GM23248 (cell line): ENCODE data around the gene RIMS4. TPM values are rescaled to one million over a fixed set of nuclear protein-coding genes. Genes with fewer than 3 reads are reported as not detected.

ENCODE experiments used
- DNase-seq: peaks from one replicate; pipeline ENCODE4 v3.0.0-alpha.2; 2015
- H2AFZ ChIP-seq: fragments of 200-600 bp; sonication (generic); 2 replicates; pipeline ENCODE4 v1.6.1; 2016; ENCODE audit warnings: antibody characterized with exemption
- H3F3A ChIP-seq: fragments of 200-600 bp; sonication (generic); 2 replicates; pipeline ENCODE4 v1.6.1; 2016; ENCODE audit warnings: mild to moderate bottlenecking, antibody characterized with exemption, mixed run types; ENCODE audit not compliant: insufficient read depth
- H3K27ac ChIP-seq: fragments of 200-600 bp; sonication (generic); 2 replicates; pipeline ENCODE4 v1.5.1; 2016; ENCODE audit warnings: mild to moderate bottlenecking
- H3K27me3 ChIP-seq: fragments of 200-600 bp; sonication (generic); replicated peaks from 2 replicates; pipeline ENCODE4 v1.6.1; 2016; ENCODE audit warnings: mild to moderate bottlenecking; ENCODE audit not compliant: insufficient read depth
- H3K36me3 ChIP-seq: fragments of 200-600 bp; sonication (generic); 2 replicates; pipeline ENCODE4 v1.6.1; 2016; ENCODE audit warnings: low read depth, mild to moderate bottlenecking
- H3K4me1 ChIP-seq: fragments of 200-600 bp; sonication (generic); 2 replicates; pipeline ENCODE4 v1.6.1; 2016; ENCODE audit warnings: mild to moderate bottlenecking; ENCODE audit not compliant: insufficient read depth
- H3K4me2 ChIP-seq: fragments of 200-600 bp; sonication (generic); one replicate; pipeline ENCODE4 v1.6.1; 2016; ENCODE audit warnings: mild to moderate bottlenecking; ENCODE audit not compliant: unreplicated experiment
- H3K4me3 ChIP-seq: fragments of 200-600 bp; sonication (generic); 2 replicates; pipeline ENCODE4 v1.5.1; 2016; ENCODE audit warnings: mild to moderate bottlenecking
- H3K79me2 ChIP-seq: fragments of 200-600 bp; sonication (generic); 2 replicates; pipeline ENCODE4 v1.6.1; 2016; ENCODE audit warnings: mild to moderate bottlenecking; ENCODE audit not compliant: insufficient read depth
- H3K9ac ChIP-seq: fragments of 200-600 bp; sonication (generic); 2 replicates; pipeline ENCODE4 v1.6.1; 2016; ENCODE audit warnings: mild to moderate bottlenecking
- H3K9me2 ChIP-seq: fragments of 200-600 bp; sonication (generic); 2 replicates; pipeline ENCODE4 v1.6.1; 2016; ENCODE audit warnings: mixed run types, mild to moderate bottlenecking, moderate library complexity; ENCODE audit not compliant: insufficient read depth
- H3K9me3 ChIP-seq: fragments of 200-600 bp; sonication (generic); one replicate; pipeline ENCODE4 v1.6.1; 2017; ENCODE audit warnings: low read depth
- H4K20me1 ChIP-seq: fragments of 200-600 bp; sonication (generic); 2 replicates; pipeline ENCODE4 v1.6.0; 2016; ENCODE audit not compliant: insufficient read depth
- EZH2 ChIP-seq: fragments of 200-600 bp; sonication (generic); IDR thresholded peaks from 2 replicates; pipeline ENCODE4 v1.6.1; 2018; ENCODE audit warnings: antibody characterized with exemption, mild to moderate bottlenecking; ENCODE audit not compliant: insufficient read depth, poor library complexity, severe bottlenecking
- EZH2phosphoT487 ChIP-seq: fragments of 200-600 bp; sonication (generic); IDR thresholded peaks from 2 replicates; pipeline ENCODE4 v1.6.1; 2018; ENCODE audit warnings: antibody characterized with exemption, moderate library complexity, mild to moderate bottlenecking, low read depth; ENCODE audit not compliant: insufficient read depth
- WGBS, 2 experiments: methylation state at CpG; one replicate each; pipeline ENCODE4 v1.1.6; 2015 to 2017; ENCODE audit warnings: low lambda C conversion rate in 2 of 2, low coverage in 1 of 2; ENCODE audit errors: missing lambda C conversion rate in 2 of 2; 5-methylcytosine and 5-hydroxymethylcytosine counted together
- in situ Hi-C: fragments of 300-500 bp; cut with MboI; formaldehyde crosslinking; loops from 2 replicates; pipeline ENCODE4 v1.15.0; 2020
- polyA plus RNA-seq: library from polyadenylated mRNA; unstranded; fragments of >200 nt; fragmentation: Nextera tagmentation; extraction: Ambion mirVana; gene quantifications from 2 replicates; pipeline ENCODE4 v1.2.1, GENCODE V29; 2016
- total RNA-seq: library from RNA; depleted of rRNA; stranded (reverse); fragments of >200 nt; shearing (Covaris generic); gene quantifications from 2 replicates; pipeline ENCODE4 v1.2.3, GENCODE V29; 2014

RIMS4 gene
- total and polyA plus RNA-seq, 2 experiments from 2014 or later = 0.22 TPM; not detected in 1

DNA sequence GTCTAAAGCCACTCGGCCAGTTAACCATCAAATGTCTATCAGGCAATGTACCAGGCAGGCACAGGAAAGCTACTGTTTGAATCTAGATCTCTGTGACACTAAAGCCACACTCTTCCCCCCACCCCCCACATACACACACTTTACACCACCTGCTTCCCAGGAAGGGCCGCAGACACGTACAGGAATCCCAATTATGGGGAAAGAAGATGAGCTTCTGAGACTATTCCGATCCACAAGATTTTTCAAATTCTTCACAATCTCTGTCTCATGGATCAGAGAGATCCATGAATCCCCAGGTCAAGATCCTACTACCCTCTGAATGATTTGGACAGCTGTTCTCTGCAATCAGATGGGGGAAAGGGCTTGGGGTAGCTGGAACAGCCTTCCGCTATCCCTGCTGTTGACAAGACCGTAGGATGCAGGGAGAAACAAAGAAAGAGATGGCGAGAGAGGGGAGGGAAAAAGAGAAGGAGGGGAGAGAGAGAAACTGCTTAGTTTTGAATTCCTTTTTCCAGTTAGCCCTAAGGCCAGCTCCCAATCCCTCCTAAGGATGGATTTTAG, 25.4 kb upstream of the RIMS4 start:
- H3K4me2 ChIP-seq = no peak overlapping the region
- H3K9me3 ChIP-seq = no peaks in the 10 kb centered on the region
- H3F3A ChIP-seq = no peaks in the 10 kb centered on the region
- no peak overlapping the region for H3K9ac ChIP-seq
- no peak overlapping the region for H3K4me3 ChIP-seq
- 65 to 74% methylated on average over 7 of the region's 7 CpGs for WGBS, 2 experiments
- TF ChIP-seq EZH2phosphoT487 (no peak), EZH2 (no peak)
- no peaks in the 10 kb centered on the region for H4K20me1 ChIP-seq
- no peaks in the 10 kb centered on the region for H3K36me3 ChIP-seq
- no peak for DNase-seq
- H3K79me2 ChIP-seq = no peaks in the 10 kb centered on the region
- in situ Hi-C loops = no loop called here
- no peaks in the 10 kb centered on the region for H3K9me2 ChIP-seq
- H2AFZ ChIP-seq = no peak overlapping the region
- H3K27me3 ChIP-seq = peaks cover 70% of the 10 kb centered on the region
- H3K27ac ChIP-seq = no peak overlapping the region
- no peaks in the 10 kb centered on the region for H3K4me1 ChIP-seq

DNA sequence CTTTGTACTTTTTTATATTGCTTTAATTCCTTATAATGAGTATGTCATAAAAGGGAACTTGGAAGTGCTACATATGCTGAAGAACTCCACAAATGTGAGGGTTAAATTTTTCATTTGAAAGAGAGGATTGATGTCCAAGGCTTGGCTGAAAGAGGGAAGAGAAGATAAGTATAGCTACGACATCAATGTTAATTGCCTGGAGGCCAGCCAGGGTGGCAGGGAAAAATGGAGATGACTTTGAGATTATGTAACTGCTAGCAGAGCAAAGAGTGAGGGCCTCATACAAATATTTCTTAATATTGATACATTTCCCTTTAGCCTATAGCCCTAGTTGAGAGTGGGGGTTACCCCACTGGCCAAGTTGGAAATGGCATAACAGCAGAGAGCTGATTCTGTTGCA, 24.8 kb upstream of the RIMS4 start:
- peaks cover 71% of the 10 kb centered on the region for H3K27me3 ChIP-seq
- H3K4me2 ChIP-seq = no peak overlapping the region
- no peak overlapping the region for H3K27ac ChIP-seq
- TF ChIP-seq EZH2phosphoT487 (no peak), EZH2 (no peak)
- H3K9me3 ChIP-seq = no peaks in the 10 kb centered on the region
- no peak for DNase-seq
- no peak overlapping the region for H3K9ac ChIP-seq
- in situ Hi-C loops = no loop called here
- H4K20me1 ChIP-seq = no peaks in the 10 kb centered on the region
- 37 to 50% methylated on average over 1 of the region's 1 CpG for WGBS, 2 experiments
- H3K4me3 ChIP-seq = no peak overlapping the region
- H2AFZ ChIP-seq = no peak overlapping the region
- H3F3A ChIP-seq = no peaks in the 10 kb centered on the region
- no peaks in the 10 kb centered on the region for H3K9me2 ChIP-seq
- no peaks in the 10 kb centered on the region for H3K79me2 ChIP-seq
- H3K4me1 ChIP-seq = no peaks in the 10 kb centered on the region
- H3K36me3 ChIP-seq = no peaks in the 10 kb centered on the region

DNA sequence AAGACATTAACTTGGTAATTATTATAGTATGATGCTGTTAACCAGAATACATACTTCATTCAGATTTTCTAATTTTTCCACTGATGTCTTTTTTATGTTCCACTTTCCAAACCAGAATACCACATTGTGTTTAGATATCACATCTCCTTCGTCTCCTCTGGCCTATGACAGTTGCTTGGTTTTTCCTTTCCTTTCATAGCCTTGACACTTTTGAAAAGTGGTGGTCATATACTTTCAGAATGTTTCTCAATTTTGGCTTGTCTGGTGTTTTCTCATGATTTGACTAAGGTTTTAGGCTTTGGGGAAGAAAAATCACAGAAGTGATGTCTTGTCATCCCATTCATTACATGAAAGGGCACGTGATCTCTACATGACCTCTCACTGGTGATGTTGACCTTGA, 24.3 kb upstream of the RIMS4 start:
- Histone ChIP-seq H3K4me1 (no peaks in the 10 kb centered on the region), H3K9ac (no peak overlapping the region), H3K27ac (no peak overlapping the region), H2AFZ (no peak overlapping the region), H3K27me3 (peaks cover 75% of the 10 kb centered on the region), H3F3A (no peaks in the 10 kb centered on the region), H3K9me2 (no peaks in the 10 kb centered on the region), H3K36me3 (no peaks in the 10 kb centered on the region), H3K4me2 (no peak overlapping the region), H3K9me3 (no peaks in the 10 kb centered on the region), H3K79me2 (no peaks in the 10 kb centered on the region), H4K20me1 (no peaks in the 10 kb centered on the region), H3K4me3 (no peak overlapping the region)
- WGBS, 2 experiments = 32 to 42% methylated on average over 2 of the region's 2 CpGs
- no peak for TF ChIP-seq EZH2
- DNase-seq = no peak
- in situ Hi-C loops = no loop called here

DNA sequence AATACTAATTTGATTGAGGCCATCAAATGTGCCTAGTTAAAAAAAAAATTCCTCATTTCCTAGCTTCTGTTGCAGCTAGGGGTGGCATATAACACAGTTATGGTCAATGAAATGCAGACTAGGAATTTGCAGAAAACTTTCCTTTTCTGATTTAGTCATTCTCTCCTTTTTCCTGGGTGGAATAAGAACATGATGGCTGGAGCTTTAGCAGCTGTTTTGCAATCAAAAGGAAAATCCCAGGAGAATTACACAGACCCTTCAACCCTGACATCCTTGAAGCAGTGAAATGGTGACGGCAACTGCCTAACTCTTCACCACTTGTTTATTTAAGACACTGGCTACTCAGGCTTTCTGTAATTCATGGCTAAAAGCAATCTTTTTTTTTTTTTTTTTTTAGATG, 23.1 kb upstream of the RIMS4 start:
- no peak for DNase-seq
- no peak overlapping the region for H3K9ac ChIP-seq
- H3K9me3 ChIP-seq = no peaks in the 10 kb centered on the region
- H4K20me1 ChIP-seq = no peaks in the 10 kb centered on the region
- no peak overlapping the region for H3K27ac ChIP-seq
- H3K9me2 ChIP-seq = no peaks in the 10 kb centered on the region
- H3K36me3 ChIP-seq = no peaks in the 10 kb centered on the region
- in situ Hi-C loops = no loop called here
- no peak overlapping the region for H3K4me3 ChIP-seq
- TF ChIP-seq EZH2phosphoT487 = no peak
- no peak for TF ChIP-seq EZH2
- no peaks in the 10 kb centered on the region for H3F3A ChIP-seq
- no peaks in the 10 kb centered on the region for H3K4me1 ChIP-seq
- H3K79me2 ChIP-seq = no peaks in the 10 kb centered on the region
- no peak overlapping the region for H3K4me2 ChIP-seq
- no peak overlapping the region for H2AFZ ChIP-seq
- H3K27me3 ChIP-seq = peaks cover 85% of the 10 kb centered on the region
- 94% methylated on average over 1 of the region's 1 CpG for WGBS, 2 experiments

DNA sequence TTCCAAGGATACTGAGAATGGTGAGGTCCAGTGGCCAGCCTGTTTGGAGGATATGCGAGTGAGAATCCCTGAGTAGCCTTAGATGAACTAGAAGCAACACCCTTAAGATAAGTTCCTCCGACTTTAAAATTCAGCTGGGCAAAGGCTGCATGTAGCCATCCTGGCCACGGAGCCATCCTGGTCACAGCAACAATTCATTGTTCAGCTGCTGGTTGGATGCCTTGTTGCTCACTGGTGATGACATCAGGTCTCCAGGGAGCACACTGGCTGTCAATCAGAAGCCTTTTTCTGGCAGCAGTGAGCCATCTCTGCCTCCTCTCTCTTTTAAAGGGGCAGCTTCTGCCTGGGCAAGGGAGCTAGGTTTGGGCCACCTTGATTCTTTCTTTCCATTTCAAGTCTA, 22.4 kb upstream of the RIMS4 start:
- peak; percentile 35 for DNase-seq
- TF ChIP-seq EZH2phosphoT487 (no peak), EZH2 (no peak)

More for the DNA sequence above, 22.4 kb upstream of the RIMS4 start:
- Histone ChIP-seq H3F3A (no peaks in the 10 kb centered on the region), H3K27me3 (peaks cover 82% of the 10 kb centered on the region), H3K4me1 (no peaks in the 10 kb centered on the region), H3K9me2 (no peaks in the 10 kb centered on the region), H4K20me1 (no peaks in the 10 kb centered on the region), H3K9me3 (no peaks in the 10 kb centered on the region), H3K27ac (no peak overlapping the region), H3K36me3 (no peaks in the 10 kb centered on the region), H3K9ac (no peak overlapping the region), H3K4me3 (no peak overlapping the region), H2AFZ (no peak overlapping the region), H3K79me2 (no peaks in the 10 kb centered on the region), H3K4me2 (no peak overlapping the region)
- 10 to 21% methylated on average over 3 of the region's 3 CpGs for WGBS, 2 experiments
- in situ Hi-C loops = no loop called here
